GM19395 (cell line): ENCODE measurements around the gene SMPD2.

Experiments
- ATAC-seq: cut with Tn5 transposase; IDR thresholded peaks from one replicate; pipeline ENCODE4 v1.9.1; 2021; ENCODE audit warnings: mild to moderate bottlenecking, moderate library complexity; ENCODE audit not compliant: unreplicated experiment

Gene SMPD2

GRCh38 chr6:109440331-109441068 lies at the start of gene SMPD2, which contains the start of gene PPIL6:
SMPD2 (plus strand) TSS chr6:109440724; CDS start chr6:109441122, 398 bp downstream.
PPIL6 (minus strand) TSS chr6:109440628; CDS start chr6:109440590, 38 bp downstream.
- ATAC-seq, result peak; percentile 87

GRCh38 chr6:109393157-109393885 lies 47.2 kb upstream of the SMPD2 start:
- no peak for ATAC-seq

- no peak for ATAC-seq
Observed at GRCh38 chr6:109393886-109394281, 46.6 kb upstream of the SMPD2 start.

- ATAC-seq, result no peak
Observed at GRCh38 chr6:109396046-109396718, 44.3 kb upstream of the SMPD2 start.

GRCh38 chr6:109397020-109397419 lies 43.5 kb upstream of the SMPD2 start:
- ATAC-seq, result no peak

GRCh38 chr6:109406196-109406595 lies 34.3 kb upstream of the SMPD2 start:
- ATAC-seq, result no peak

- no peak for ATAC-seq
Observed at GRCh38 chr6:109411034-109411433, 29.5 kb upstream of the SMPD2 start.

- no peak for ATAC-seq
Observed at GRCh38 chr6:109417646-109418045, 22.9 kb upstream of the SMPD2 start.

GRCh38 chr6:109420751-109421150 lies 19.8 kb upstream of the SMPD2 start:
- ATAC-seq, result no peak

GRCh38 chr6:109421184-109421583 lies 19.3 kb upstream of the SMPD2 start:
- no peak for ATAC-seq

- no peak for ATAC-seq
Observed at GRCh38 chr6:109424946-109425345, 15.6 kb upstream of the SMPD2 start.

GRCh38 chr6:109428889-109429477 lies 11.5 kb upstream of the SMPD2 start:
- ATAC-seq, result no peak

- ATAC-seq, result no peak
Observed at GRCh38 chr6:109429496-109429895, 11.0 kb upstream of the SMPD2 start.

- ATAC-seq, result no peak
Observed at GRCh38 chr6:109434456-109434855, 6.1 kb upstream of the SMPD2 start.

GRCh38 chr6:109436041-109436440 lies 4.5 kb upstream of the SMPD2 start:
- no peak for ATAC-seq

GRCh38 chr6:109441069-109441816 lies 719 bp downstream of the SMPD2 start:
- peak; percentile 45 for ATAC-seq

GRCh38 chr6:109442393-109442924 lies 1.9 kb downstream of the SMPD2 start:
- ATAC-seq, result no peak

GRCh38 chr6:109443425-109443950 lies 3.0 kb downstream of the SMPD2 start:
- ATAC-seq, result no peak

- ATAC-seq, result no peak
Observed at GRCh38 chr6:109445382-109445781, 4.9 kb downstream of the SMPD2 start.

GRCh38 chr6:109446072-109446471 lies 5.5 kb downstream of the SMPD2 start:
- ATAC-seq, result no peak
